ENCODE measurements around the gene ARHGAP44. TPM values are rescaled to one million over a fixed set of nuclear protein-coding genes. Genes with fewer than 3 reads are reported as not detected.
"Not testable (repeated sequence)": the region's sequence is repeated elsewhere in the genome, so short reads cannot be mapped to it uniquely, and the experiment has no call there.

ARHGAP44 gene
- total RNA-seq, 1 experiment from 2014 or later: 7.3 TPM

GRCh38 chr17:12867726-12868125 is 78.4 kb downstream of the ARHGAP44 start (continued):
- TF ChIP-seq, protein P1, sequence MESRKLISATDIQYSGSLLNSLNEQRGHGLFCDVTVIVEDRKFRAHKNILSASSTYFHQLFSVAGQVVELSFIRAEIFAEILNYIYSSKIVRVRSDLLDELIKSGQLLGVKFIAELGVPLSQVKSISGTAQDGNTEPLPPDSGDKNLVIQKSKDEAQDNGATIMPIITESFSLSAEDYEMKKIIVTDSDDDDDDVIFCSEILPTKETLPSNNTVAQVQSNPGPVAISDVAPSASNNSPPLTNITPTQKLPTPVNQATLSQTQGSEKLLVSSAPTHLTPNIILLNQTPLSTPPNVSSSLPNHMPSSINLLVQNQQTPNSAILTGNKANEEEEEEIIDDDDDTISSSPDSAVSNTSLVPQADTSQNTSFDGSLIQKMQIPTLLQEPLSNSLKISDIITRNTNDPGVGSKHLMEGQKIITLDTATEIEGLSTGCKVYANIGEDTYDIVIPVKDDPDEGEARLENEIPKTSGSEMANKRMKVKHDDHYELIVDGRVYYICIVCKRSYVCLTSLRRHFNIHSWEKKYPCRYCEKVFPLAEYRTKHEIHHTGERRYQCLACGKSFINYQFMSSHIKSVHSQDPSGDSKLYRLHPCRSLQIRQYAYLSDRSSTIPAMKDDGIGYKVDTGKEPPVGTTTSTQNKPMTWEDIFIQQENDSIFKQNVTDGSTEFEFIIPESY (IDR thresholded peaks at IDR 0.05; ENCODE audit: extremely low read depth, insufficient replicate concordance, low read length): no peak
- TF ChIP-seq CBX3 (IDR thresholded peaks at IDR 0.05; ENCODE audit: low read depth): no peak

- H3K9me2 ChIP-seq (ENCODE audit: insufficient read depth); H3K27ac ChIP-seq (ENCODE audit: low read depth, low read length); H3K4me2 ChIP-seq (ENCODE audit: low read length); CTCF ChIA-PET; H2AFZ ChIP-seq (ENCODE audit: low read depth, low read length, poor library complexity, severe bottlenecking); H3K9me3 ChIP-seq (ENCODE audit: control insufficient read depth in 1 of 2, insufficient read depth in 1 of 2, low read depth in 1 of 2, low read length in 2 of 2); H3K36me3 ChIP-seq (ENCODE audit: control insufficient read depth in 1 of 2, insufficient read depth in 2 of 2, low read length in 2 of 2); POLR2A ChIA-PET; ATAC-seq; H3K9ac ChIP-seq (ENCODE audit: low read length); intact Hi-C loops (cut with micrococcal nuclease); BruUV-seq (replicated peaks); H3K79me2 ChIP-seq (ENCODE audit: insufficient read depth, low read length); DNase-seq (ENCODE audit: low read depth, low spot score); H4K20me1 ChIP-seq (ENCODE audit: insufficient read depth); RAD21 ChIA-PET (ENCODE audit: low non-redundant PET in 1 of 2, low total read pairs in 2 of 2, uncharacterized antibody in 2 of 2, unreplicated experiment in 2 of 2); H3K4me1 ChIP-seq (ENCODE audit: control insufficient read depth in 1 of 2, insufficient read depth in 2 of 2, low read length in 2 of 2); H3K27me3 ChIP-seq (ENCODE audit: insufficient read depth, low read length); H3K4me3 ChIP-seq (replicated peaks in 1 of 2; ENCODE audit: low read depth in 1 of 2, low read length in 2 of 2): not testable (repeated sequence)
These were observed 84.3 kb downstream of the ARHGAP44 start for GRCh38 chr17:12873415-12874125.

- no TSS peak for BruUV-seq (replicated peaks)
- H3K9me3 ChIP-seq (ENCODE audit: control insufficient read depth in 1 of 2, insufficient read depth in 1 of 2, low read depth in 1 of 2, low read length in 2 of 2): no peaks in the 10 kb centered on the region
- H3K4me3 ChIP-seq (replicated peaks in 1 of 2; ENCODE audit: low read depth in 1 of 2, low read length in 2 of 2): no peak overlapping the region
- ATAC-seq (no peak), DNase-seq (ENCODE audit: low read depth, low spot score) (no peak)
- no peaks in the 10 kb centered on the region for H3K9me2 ChIP-seq (ENCODE audit: insufficient read depth)
- POLR2A ChIA-PET: no interaction called here
- H3K9ac ChIP-seq (ENCODE audit: low read length): no peak overlapping the region
- H3K4me1 ChIP-seq (ENCODE audit: control insufficient read depth in 1 of 2, insufficient read depth in 2 of 2, low read length in 2 of 2): no peaks in the 10 kb centered on the region
- TF ChIP-seq JUND (IDR thresholded peaks at IDR 0.05) (no peak), CBX3 (IDR thresholded peaks at IDR 0.05; ENCODE audit: low read depth) (no peak), EZH2 (IDR thresholded peaks at IDR 0.05) (no peak), SIN3A (IDR thresholded peaks at IDR 0.05; ENCODE audit: low read depth) (no peak), EGR1 (IDR thresholded peaks at IDR 0.05; ENCODE audit: low read depth) (no peak), SP1 (IDR thresholded peaks at IDR 0.05; ENCODE audit: low read depth) (no peak), ZFX (IDR thresholded peaks at IDR 0.05) (no peak)
- TF ChIP-seq, protein P1 (IDR thresholded peaks at IDR 0.05; ENCODE audit: extremely low read depth, insufficient replicate concordance, low read length): no peak
- no peak overlapping the region for H2AFZ ChIP-seq (ENCODE audit: low read depth, low read length, poor library complexity, severe bottlenecking)
- intact Hi-C loops (cut with micrococcal nuclease): no loop called here
- H3K27me3 ChIP-seq (ENCODE audit: insufficient read depth, low read length): no peaks in the 10 kb centered on the region
- no peak overlapping the region for H3K27ac ChIP-seq (ENCODE audit: low read depth, low read length)
- no peaks in the 10 kb centered on the region for H3K36me3 ChIP-seq (ENCODE audit: control insufficient read depth in 1 of 2, insufficient read depth in 2 of 2, low read length in 2 of 2)
- H3K79me2 ChIP-seq (ENCODE audit: insufficient read depth, low read length): no peaks in the 10 kb centered on the region
- H4K20me1 ChIP-seq (ENCODE audit: insufficient read depth): 0 out of 2 replicates have a peak, but pooled peaks cover 5% of the 10 kb centered on the region
- RAD21 ChIA-PET (ENCODE audit: low non-redundant PET in 1 of 2, low total read pairs in 2 of 2, uncharacterized antibody in 2 of 2, unreplicated experiment in 2 of 2): no interaction called here
- no peak overlapping the region for H3K4me2 ChIP-seq (ENCODE audit: low read length)
- CTCF ChIA-PET: no interaction called here
These were observed 88.8 kb downstream of the ARHGAP44 start for GRCh38 chr17:12877953-12878669.
